Measurements from ENCODE around the gene PRPH. TPM values are rescaled to one million over a fixed set of nuclear protein-coding genes. Genes with fewer than 3 reads are reported as not detected.
A peak's percentile ranks its signal among the peaks of the same experiment; 100 is the strongest.

Gene PRPH
- total and polyA plus RNA-seq, 9 of the 15 experiments (the other 6 are each of a cell fraction or from before 2014, with no cell fraction given) = 0.27 to 1.9 (median 1.3) TPM; not detected in 1

DNA sequence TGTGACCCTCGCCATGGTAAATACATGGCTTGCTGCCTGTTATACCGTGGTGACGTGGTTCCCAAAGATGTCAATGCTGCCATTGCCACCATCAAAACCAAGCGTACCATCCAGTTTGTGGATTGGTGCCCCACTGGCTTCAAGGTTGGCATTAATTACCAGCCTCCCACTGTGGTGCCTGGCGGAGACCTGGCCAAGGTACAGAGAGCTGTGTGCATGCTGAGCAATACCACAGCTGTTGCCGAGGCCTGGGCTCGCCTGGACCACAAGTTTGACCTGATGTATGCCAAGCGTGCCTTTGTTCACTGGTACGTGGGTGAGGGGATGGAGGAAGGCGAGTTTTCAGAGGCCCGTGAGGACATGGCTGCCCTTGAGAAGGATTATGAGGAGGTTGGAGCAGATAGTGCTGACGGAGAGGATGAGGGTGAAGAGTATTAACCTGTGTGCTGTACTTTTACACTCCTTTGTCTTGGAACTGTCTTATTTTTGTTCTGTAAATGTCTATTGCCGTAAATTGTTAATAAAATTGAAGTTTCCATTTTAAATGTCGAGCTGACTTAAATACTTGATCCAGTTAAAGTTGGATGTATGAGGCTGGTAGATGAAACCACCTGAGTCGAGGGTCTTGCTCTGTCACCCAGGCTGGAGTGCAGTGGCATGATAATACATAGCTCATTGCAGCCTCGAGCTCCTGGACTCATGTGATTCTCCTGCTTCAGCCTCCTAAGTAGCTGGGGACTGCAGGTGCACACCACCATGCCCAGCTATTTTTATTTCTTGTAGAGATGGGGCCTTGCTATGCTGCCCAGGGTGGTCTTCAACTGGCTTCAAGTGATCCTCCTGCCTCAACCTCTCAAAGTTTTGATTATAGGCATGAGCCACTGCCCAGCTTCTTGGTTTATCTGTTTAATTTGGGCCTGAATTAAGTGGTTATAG is 21.9 kb upstream of the PRPH start (continued):
- TF ChIP-seq EZH2 (IDR thresholded peaks at IDR 0.05; ENCODE audit: borderline replicate concordance, low read depth, low read length) = no peak
- no peak for TF ChIP-seq SMAD4 (CRISPR knock-in tag; conservative IDR thresholded peaks at IDR 0.05)
- TF ChIP-seq, protein P1, sequence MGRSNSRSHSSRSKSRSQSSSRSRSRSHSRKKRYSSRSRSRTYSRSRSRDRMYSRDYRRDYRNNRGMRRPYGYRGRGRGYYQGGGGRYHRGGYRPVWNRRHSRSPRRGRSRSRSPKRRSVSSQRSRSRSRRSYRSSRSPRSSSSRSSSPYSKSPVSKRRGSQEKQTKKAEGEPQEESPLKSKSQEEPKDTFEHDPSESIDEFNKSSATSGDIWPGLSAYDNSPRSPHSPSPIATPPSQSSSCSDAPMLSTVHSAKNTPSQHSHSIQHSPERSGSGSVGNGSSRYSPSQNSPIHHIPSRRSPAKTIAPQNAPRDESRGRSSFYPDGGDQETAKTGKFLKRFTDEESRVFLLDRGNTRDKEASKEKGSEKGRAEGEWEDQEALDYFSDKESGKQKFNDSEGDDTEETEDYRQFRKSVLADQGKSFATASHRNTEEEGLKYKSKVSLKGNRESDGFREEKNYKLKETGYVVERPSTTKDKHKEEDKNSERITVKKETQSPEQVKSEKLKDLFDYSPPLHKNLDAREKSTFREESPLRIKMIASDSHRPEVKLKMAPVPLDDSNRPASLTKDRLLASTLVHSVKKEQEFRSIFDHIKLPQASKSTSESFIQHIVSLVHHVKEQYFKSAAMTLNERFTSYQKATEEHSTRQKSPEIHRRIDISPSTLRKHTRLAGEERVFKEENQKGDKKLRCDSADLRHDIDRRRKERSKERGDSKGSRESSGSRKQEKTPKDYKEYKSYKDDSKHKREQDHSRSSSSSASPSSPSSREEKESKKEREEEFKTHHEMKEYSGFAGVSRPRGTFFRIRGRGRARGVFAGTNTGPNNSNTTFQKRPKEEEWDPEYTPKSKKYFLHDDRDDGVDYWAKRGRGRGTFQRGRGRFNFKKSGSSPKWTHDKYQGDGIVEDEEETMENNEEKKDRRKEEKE (IDR thresholded peaks at IDR 0.05; ENCODE audit: borderline replicate concordance in 1 of 2, control insufficient read depth in 1 of 2, low read depth in 2 of 2, low read length in 1 of 2) = peak; percentile 12 to 84; a peak in 3 of 4 replicates
- TF ChIP-seq BRCA1 (IDR thresholded peaks at IDR 0.05) = no peak
- no peak for TF ChIP-seq BRCA1 (CRISPR knock-in tag; IDR thresholded peaks at IDR 0.05)
- TF ChIP-seq, protein P2, sequence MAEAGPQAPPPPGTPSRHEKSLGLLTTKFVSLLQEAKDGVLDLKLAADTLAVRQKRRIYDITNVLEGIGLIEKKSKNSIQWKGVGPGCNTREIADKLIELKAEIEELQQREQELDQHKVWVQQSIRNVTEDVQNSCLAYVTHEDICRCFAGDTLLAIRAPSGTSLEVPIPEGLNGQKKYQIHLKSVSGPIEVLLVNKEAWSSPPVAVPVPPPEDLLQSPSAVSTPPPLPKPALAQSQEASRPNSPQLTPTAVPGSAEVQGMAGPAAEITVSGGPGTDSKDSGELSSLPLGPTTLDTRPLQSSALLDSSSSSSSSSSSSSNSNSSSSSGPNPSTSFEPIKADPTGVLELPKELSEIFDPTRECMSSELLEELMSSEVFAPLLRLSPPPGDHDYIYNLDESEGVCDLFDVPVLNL (CRISPR knock-in tag; IDR thresholded peaks at IDR 0.05; ENCODE audit: low read depth) = 0 out of 2 replicates have a peak, but pooled peaks have one; percentile 26
- TF ChIP-seq THRAP3 (IDR thresholded peaks at IDR 0.05; ENCODE audit: borderline replicate concordance) = peak; percentile 93; the same call in 1 of the 2 replicates
- no peak for TF ChIP-seq LARP7 (IDR thresholded peaks at IDR 0.05)
- TF ChIP-seq POLR2AphosphoS2 (IDR thresholded peaks at IDR 0.05; ENCODE audit: low read length) = no peak
- TF ChIP-seq ZBTB7A (IDR thresholded peaks at IDR 0.05; ENCODE audit: borderline replicate concordance, control insufficient read depth, low read depth, low read length) = peak; percentile 22; the same call in 1 of the 2 replicates
- TF ChIP-seq ZNF76 (CRISPR knock-in tag; IDR thresholded peaks at IDR 0.05; ENCODE audit: borderline replicate concordance) = no peak
- peak in 1 of 2 experiments; percentile 86; a peak in 1 of 4 replicates for TF ChIP-seq SIN3A (IDR thresholded peaks at IDR 0.05; ENCODE audit: borderline replicate concordance in 2 of 2, control insufficient read depth in 1 of 2, low read depth in 2 of 2, low read length in 2 of 2)
- TF ChIP-seq GABPB1 (CRISPR knock-in tag; IDR thresholded peaks at IDR 0.05) = peak; percentile 38; the same call in 1 of the 2 replicates
- TF ChIP-seq ZNF143 (CRISPR knock-in tag; IDR thresholded peaks at IDR 0.05) = peak; percentile 49; the same call in 1 of the 2 replicates
- TF ChIP-seq, protein P3, sequence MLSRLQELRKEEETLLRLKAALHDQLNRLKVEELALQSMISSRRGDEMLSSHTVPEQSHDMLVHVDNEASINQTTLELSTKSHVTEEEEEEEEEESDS (CRISPR knock-in tag; IDR thresholded peaks at IDR 0.05) = no peak
- no peak for TF ChIP-seq FOSL1 (tag; conservative IDR thresholded peaks at IDR 0.05)
- TF ChIP-seq CBX5 (IDR thresholded peaks at IDR 0.05; ENCODE audit: borderline replicate concordance, low read depth) = no peak

All from K562 (cell line).